Cardiac muscle cell (in vitro differentiated cells and primary cell): Measurements from ENCODE around the gene MTREX. TPM values are rescaled to one million over a fixed set of nuclear protein-coding genes. Genes with fewer than 3 reads are reported as not detected.

ENCODE experiments used
- DNase-seq, 2 donors: peaks; one replicate each; pipeline versions ENCODE4 v3.0.0 to v3.0.0-alpha.2; 2010 to 2017; ENCODE audit warnings: low read depth in 1 of 2, low spot score in 1 of 2
- H3K27ac ChIP-seq: fragments of 200-600 bp; sonication (generic); 2 replicates; pipeline ENCODE4 v1.5.1; 2016
- H3K27me3 ChIP-seq: fragments of 200-600 bp; sonication (generic); 2 replicates; pipeline ENCODE4 v1.6.0; 2016; ENCODE audit warnings: control low read depth
- H3K36me3 ChIP-seq: fragments of 200-600 bp; sonication (generic); 2 replicates; pipeline ENCODE4 v1.5.1; 2016; ENCODE audit warnings: control low read depth
- H3K4me1 ChIP-seq: fragments of 200-600 bp; sonication (generic); 2 replicates; pipeline ENCODE4 v1.8.1; 2017; ENCODE audit warnings: low read depth, mild to moderate bottlenecking, mixed run types
- H3K4me3 ChIP-seq: fragments of 200-600 bp; sonication (generic); 2 replicates; pipeline ENCODE4 v1.5.1; 2016; ENCODE audit warnings: mild to moderate bottlenecking
- H3K9me3 ChIP-seq: fragments of 200-600 bp; sonication (generic); 2 replicates; pipeline ENCODE4 v1.5.1; 2017; ENCODE audit warnings: low read depth, mild to moderate bottlenecking, control low read depth
- polyA plus RNA-seq: library from polyadenylated mRNA; unstranded; fragments of >200 nt; fragmentation: Nextera tagmentation; extraction: Ambion mirVana; gene quantifications from 2 replicates; pipeline ENCODE4 v1.2.1, GENCODE V29; 2016
- total RNA-seq: library from RNA; depleted of rRNA; stranded (reverse); fragments of >200 nt; gene quantifications from 2 replicates; pipeline ENCODE4 v1.2.3, GENCODE V29; 2016
- TF ChIP-seq, protein P1 (sequence below): IDR thresholded peaks from 2 replicates; pipeline ENCODE4 v1.5.1; 2012; ENCODE audit warnings: low read depth, mild to moderate bottlenecking, low read length

MTREX gene
- total and polyA plus RNA-seq, 2 experiments from 2014 or later: 32.8 to 65.2 TPM

DNA sequence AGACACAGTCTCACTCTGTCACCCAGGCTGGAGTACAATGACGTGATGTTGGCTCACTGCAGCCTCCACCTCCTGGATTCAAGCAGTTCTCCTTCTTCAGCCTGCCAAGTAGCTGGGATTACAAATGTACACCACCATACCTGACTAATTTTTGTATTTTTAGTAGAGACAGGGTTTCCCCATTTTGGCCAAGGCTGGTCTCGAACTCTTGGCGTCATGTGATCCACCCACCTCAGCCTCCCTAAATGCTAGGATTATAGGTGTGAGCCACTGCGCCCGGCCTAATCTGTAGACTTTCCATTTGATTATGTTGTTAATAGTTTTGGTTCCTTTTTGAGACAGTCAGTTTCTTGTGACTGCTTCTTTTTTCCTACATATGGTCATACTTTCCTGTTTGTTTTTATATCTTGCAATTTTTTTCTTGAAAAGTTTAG lies 31.0 kb downstream of the MTREX start:
- Histone ChIP-seq H3K4me3 (no peak overlapping the region), H3K9me3 (no peaks in the 10 kb centered on the region), H3K36me3 (peaks cover 11% of the 10 kb centered on the region), H3K27ac (no peak overlapping the region), H3K27me3 (no peaks in the 10 kb centered on the region), H3K4me1 (no peaks in the 10 kb centered on the region)
- DNase-seq: no peak
- TF ChIP-seq, protein P1, sequence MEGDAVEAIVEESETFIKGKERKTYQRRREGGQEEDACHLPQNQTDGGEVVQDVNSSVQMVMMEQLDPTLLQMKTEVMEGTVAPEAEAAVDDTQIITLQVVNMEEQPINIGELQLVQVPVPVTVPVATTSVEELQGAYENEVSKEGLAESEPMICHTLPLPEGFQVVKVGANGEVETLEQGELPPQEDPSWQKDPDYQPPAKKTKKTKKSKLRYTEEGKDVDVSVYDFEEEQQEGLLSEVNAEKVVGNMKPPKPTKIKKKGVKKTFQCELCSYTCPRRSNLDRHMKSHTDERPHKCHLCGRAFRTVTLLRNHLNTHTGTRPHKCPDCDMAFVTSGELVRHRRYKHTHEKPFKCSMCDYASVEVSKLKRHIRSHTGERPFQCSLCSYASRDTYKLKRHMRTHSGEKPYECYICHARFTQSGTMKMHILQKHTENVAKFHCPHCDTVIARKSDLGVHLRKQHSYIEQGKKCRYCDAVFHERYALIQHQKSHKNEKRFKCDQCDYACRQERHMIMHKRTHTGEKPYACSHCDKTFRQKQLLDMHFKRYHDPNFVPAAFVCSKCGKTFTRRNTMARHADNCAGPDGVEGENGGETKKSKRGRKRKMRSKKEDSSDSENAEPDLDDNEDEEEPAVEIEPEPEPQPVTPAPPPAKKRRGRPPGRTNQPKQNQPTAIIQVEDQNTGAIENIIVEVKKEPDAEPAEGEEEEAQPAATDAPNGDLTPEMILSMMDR: no peak

DNA sequence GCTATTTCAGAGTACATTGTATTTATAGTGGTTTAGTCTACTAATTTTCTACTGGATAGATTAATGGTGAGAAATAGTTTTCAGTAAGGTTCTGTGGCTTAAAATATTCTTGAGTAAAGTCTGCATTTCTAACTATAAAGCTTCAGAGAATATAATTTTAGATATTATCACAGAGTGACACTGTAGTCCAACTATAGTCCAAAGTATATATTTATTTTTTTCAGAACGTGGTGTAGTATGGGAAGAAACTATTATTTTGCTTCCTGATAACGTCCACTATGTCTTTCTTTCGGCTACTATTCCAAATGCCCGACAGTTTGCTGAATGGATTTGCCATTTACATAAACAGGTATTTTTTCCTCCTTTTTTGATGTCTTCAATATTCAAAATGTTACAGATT lies 35.3 kb downstream of the MTREX start:
- no peaks in the 10 kb centered on the region for H3K4me1 ChIP-seq
- no peak for DNase-seq
- H3K36me3 ChIP-seq: peaks cover 38% of the 10 kb centered on the region
- peak overlapping the region; percentile 30 for H3K27ac ChIP-seq
- no peaks in the 10 kb centered on the region for H3K27me3 ChIP-seq
- no peaks in the 10 kb centered on the region for H3K9me3 ChIP-seq
- TF ChIP-seq, protein P1: no peak
- H3K4me3 ChIP-seq: no peak overlapping the region

DNA sequence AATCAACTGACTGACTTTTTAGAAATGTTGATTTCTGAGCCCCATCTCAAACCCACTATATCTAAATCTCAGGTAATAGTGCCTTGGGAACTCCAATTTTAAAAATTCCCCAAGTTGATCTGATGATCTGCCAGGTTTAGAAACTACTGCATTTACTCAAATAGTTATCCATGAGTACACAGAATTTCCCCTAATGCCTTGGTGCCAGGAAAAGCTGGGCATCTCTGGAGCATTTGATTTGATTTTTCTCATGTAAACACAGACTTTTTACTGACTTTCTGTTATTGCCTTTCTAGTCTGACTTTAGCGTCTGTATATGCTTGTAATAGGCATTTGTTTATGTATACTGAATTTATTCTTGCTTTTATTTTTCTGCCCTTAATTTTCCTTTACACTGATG lies 35.8 kb downstream of the MTREX start:
- Histone ChIP-seq H3K27me3 (no peaks in the 10 kb centered on the region), H3K36me3 (peaks cover 43% of the 10 kb centered on the region), H3K4me3 (no peak overlapping the region), H3K9me3 (no peaks in the 10 kb centered on the region), H3K4me1 (no peaks in the 10 kb centered on the region), H3K27ac (peak overlapping the region; percentile 30)
- TF ChIP-seq, protein P1: no peak
- DNase-seq: no peak

DNA sequence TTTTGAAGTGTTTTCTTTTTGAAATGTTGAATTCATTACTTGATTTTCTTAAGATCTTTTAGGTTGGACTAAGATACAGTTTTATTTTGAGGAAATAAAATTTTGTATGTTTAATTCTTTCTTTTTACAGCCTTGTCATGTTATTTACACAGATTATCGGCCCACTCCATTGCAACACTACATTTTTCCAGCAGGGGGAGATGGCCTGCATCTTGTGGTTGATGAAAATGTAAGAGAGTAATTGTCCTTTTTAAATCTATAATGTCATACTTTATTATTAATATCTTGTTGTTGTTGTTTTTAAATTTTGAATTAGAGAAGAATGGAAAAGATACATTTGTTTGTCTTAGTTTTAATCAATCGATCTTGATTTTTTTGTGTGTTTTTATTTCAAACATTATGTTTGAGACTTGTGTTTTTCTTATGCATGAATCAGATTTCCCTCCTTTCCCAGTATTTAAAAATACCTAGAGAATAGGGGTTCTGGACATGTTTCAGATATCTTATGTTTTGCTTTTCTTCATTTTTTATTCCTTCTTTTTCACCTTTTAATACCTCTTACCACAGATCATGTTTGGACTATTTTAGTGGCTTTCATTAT lies 36.7 kb downstream of the MTREX start:
- peak; percentile 53 to 80 for DNase-seq
- no peaks in the 10 kb centered on the region for H3K9me3 ChIP-seq
- H3K27ac ChIP-seq: no peak overlapping the region
- TF ChIP-seq, protein P1: peak; percentile 90
- H3K36me3 ChIP-seq: peaks cover 50% of the 10 kb centered on the region
- no peaks in the 10 kb centered on the region for H3K27me3 ChIP-seq
- no peaks in the 10 kb centered on the region for H3K4me1 ChIP-seq
- no peak overlapping the region for H3K4me3 ChIP-seq

DNA sequence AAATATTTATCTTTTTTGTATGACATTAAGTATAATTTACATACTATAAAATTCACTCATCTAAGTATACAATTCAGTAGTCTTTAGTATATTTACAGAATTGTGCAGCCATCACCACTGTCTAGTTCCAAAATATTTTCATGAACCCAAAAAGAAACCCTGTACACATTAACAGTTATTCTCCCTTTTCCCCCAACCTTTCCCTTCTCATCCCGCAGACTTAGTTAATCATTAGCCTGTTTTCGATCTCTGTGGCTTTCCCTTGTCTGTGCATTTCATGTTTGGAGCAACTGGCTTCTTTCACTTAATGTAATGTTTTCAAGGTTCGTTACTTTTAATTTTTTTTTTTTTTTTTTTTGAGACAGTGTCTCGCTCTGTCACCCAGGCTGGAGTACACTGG lies 37.5 kb downstream of the MTREX start:
- Histone ChIP-seq H3K4me3 (no peak overlapping the region), H3K27me3 (no peaks in the 10 kb centered on the region), H3K36me3 (peaks cover 58% of the 10 kb centered on the region), H3K27ac (no peak overlapping the region), H3K4me1 (no peaks in the 10 kb centered on the region), H3K9me3 (no peaks in the 10 kb centered on the region)
- no peak for DNase-seq
- TF ChIP-seq, protein P1: no peak
